ENCODE measurements around the gene UGT1A5. TPM values are rescaled to one million over a fixed set of nuclear protein-coding genes. Genes with fewer than 3 reads are reported as not detected.

UGT1A5 gene
- total and polyA plus RNA-seq, 4 donors: not detected

DNA sequence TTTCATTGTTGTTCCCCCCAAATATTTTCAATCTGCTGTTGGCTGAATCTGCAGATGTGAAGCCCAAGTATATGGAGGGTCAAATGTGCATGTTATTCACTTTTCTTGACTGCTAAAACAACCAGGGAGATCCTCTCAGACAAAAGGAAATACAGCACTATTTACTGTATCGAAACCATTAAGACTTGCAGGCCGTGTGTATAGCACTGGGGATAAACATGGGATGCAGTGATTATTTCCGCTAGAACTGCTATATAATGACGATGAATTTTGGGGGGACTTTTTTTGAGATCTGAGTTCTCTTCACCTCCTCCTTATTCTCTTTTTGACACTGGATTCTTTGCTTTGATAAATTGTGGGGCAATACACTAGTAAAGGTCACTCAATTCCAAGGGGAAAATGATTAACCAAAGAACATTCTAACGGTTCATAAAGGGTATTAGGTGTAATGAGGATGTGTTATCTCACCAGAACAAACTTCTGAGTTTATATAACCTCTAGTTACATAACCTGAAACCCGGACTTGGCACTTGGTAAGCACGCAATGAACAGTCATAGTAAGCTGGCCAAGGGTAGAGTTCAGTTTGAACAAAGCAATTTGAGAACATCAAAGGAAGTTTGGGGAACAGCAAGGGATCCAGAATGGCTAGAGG, 43.8 kb downstream of the UGT1A5 start:
- Histone ChIP-seq H3K4me1 (ENCODE audit: control insufficient read depth, insufficient read depth, low read length) (peaks cover 3% of the 10 kb centered on the region), H3K27me3 (ENCODE audit: control insufficient read depth, insufficient read depth, low read length) (no peaks in the 10 kb centered on the region), H3K36me3 (ENCODE audit: control insufficient read depth, insufficient read depth, low read length) (no peaks in the 10 kb centered on the region), H3K27ac (ENCODE audit: low read depth, low read length) (no peak overlapping the region), H3K9me3 (ENCODE audit: control insufficient read depth, insufficient read depth, low read length) (no peaks in the 10 kb centered on the region), H3K4me3 (ENCODE audit: low read depth, low read length) (no peak overlapping the region)
- 86% methylated on average over 1 of the region's 7 CpGs for WGBS (ENCODE audit: insufficient coverage)
- DNase-seq (ENCODE audit: low read depth in 4 of 6, low spot score in 6 of 6): no peak

DNA sequence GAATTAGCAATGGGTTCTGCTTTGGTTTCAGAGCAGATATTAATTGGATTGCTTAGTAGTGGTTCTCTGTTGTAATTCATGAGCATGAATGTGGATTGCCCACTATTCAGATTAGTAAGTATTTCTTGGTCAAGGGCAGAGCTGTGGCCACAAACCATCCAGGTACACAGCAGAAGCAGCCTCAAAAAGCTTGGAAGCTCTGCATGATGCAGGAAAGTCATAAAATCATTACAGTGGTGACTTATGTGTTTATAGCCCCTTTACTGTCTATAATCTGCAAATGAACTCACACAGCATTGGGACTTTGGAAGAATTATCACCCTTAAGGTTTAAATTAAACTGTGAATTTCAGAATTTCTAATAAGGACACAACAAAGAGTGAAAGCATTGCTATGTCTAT, 45.4 kb downstream of the UGT1A5 start:
- Histone ChIP-seq H3K9me3 (ENCODE audit: control insufficient read depth, insufficient read depth, low read length) (no peaks in the 10 kb centered on the region), H3K4me1 (ENCODE audit: control insufficient read depth, insufficient read depth, low read length) (peaks cover 3% of the 10 kb centered on the region), H3K27me3 (ENCODE audit: control insufficient read depth, insufficient read depth, low read length) (no peaks in the 10 kb centered on the region), H3K27ac (ENCODE audit: low read depth, low read length) (no peak overlapping the region), H3K4me3 (ENCODE audit: low read depth, low read length) (no peak overlapping the region), H3K36me3 (ENCODE audit: control insufficient read depth, insufficient read depth, low read length) (no peaks in the 10 kb centered on the region)
- DNase-seq (ENCODE audit: low read depth in 4 of 6, low spot score in 6 of 6): no peak

DNA sequence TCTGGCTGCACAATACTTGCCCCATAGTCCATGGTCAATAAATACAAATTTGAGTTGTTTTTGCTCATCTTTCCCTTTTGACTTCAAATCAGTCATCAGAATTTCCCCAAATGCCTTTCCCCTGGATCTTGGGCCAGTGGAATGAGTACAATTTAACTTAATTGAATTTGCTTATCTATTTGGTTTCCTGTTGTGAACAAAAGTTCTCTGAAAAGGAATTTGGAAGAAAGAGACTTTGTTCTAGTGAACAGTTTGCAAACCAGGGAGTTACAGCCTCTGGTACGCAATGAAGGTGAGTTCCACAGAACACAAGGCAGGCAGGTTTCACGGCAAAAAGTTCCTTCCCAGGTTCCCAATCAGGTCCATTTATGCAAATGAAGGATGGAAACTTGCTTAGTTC, 46.1 kb downstream of the UGT1A5 start:
- peaks cover 3% of the 10 kb centered on the region for H3K4me1 ChIP-seq (ENCODE audit: control insufficient read depth, insufficient read depth, low read length)
- no peak overlapping the region for H3K4me3 ChIP-seq (ENCODE audit: low read depth, low read length)
- H3K27ac ChIP-seq (ENCODE audit: low read depth, low read length): no peak overlapping the region
- no peaks in the 10 kb centered on the region for H3K9me3 ChIP-seq (ENCODE audit: control insufficient read depth, insufficient read depth, low read length)
- no peaks in the 10 kb centered on the region for H3K36me3 ChIP-seq (ENCODE audit: control insufficient read depth, insufficient read depth, low read length)
- H3K27me3 ChIP-seq (ENCODE audit: control insufficient read depth, insufficient read depth, low read length): no peaks in the 10 kb centered on the region
- 100% methylated on average over 1 of the region's 2 CpGs for WGBS (ENCODE audit: insufficient coverage)
- DNase-seq (ENCODE audit: low read depth in 4 of 6, low spot score in 6 of 6): no peak

DNA sequence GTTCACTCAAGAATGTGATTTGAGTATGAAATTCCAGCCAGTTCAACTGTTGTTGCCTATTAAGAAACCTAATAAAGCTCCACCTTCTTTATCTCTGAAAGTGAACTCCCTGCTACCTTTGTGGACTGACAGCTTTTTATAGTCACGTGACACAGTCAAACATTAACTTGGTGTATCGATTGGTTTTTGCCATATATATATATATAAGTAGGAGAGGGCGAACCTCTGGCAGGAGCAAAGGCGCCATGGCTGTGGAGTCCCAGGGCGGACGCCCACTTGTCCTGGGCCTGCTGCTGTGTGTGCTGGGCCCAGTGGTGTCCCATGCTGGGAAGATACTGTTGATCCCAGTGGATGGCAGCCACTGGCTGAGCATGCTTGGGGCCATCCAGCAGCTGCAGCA, 47.3 kb downstream of the UGT1A5 start, which contains the start of gene UGT1A1:
UGT1A1 (plus strand) TSS at position 228 of the 400 bp plus-strand sequence; CDS start at position 246, 18 bp downstream.
- H3K27me3 ChIP-seq (ENCODE audit: control insufficient read depth, insufficient read depth, low read length): no peaks in the 10 kb centered on the region
- no peak for DNase-seq (ENCODE audit: low read depth in 4 of 6, low spot score in 6 of 6)
- H3K9me3 ChIP-seq (ENCODE audit: control insufficient read depth, insufficient read depth, low read length): no peaks in the 10 kb centered on the region
- H3K36me3 ChIP-seq (ENCODE audit: control insufficient read depth, insufficient read depth, low read length): no peaks in the 10 kb centered on the region
- H3K4me1 ChIP-seq (ENCODE audit: control insufficient read depth, insufficient read depth, low read length): peaks cover 3% of the 10 kb centered on the region
- no peak within 1 kb of the TSS for H3K27ac ChIP-seq (ENCODE audit: low read depth, low read length)
- no peak within 1 kb of the TSS for H3K4me3 ChIP-seq (ENCODE audit: low read depth, low read length)
- WGBS (ENCODE audit: insufficient coverage): 98% methylated on average over 4 of the region's 6 CpGs

DNA sequence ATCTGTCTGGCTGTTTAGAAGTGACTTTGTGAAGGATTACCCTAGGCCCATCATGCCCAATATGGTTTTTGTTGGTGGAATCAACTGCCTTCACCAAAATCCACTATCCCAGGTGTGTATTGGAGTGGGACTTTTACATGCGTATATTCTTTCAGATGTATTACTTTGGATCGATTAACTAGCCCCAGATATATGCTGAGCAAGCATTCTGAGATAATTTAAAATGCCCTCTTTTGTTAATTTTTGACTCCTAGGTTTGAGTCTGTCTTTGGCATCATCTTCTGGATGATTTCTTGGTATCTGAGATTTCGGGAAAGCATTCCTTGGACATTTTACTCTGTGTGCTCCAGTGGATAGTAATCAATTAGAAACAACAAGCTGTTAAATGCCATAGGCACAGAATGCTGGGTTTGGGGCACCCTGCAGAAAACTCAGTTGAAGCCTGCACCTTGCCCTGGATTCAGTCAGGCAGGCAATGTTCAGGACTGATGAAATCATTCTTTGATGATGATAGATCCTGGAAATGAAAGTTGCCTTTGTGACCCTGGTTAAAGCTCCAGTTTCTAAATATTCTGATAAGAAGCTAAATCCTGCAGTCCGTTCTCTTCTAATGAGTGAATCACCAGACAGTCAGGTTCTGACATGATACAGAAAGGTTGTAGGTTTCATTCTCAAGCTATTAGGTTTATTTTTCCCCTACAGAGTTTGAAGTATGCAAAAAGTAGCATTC, 48.5 kb downstream of the UGT1A5 start:
- Histone ChIP-seq H3K4me1 (ENCODE audit: control insufficient read depth, insufficient read depth, low read length) (peaks cover 3% of the 10 kb centered on the region), H3K4me3 (ENCODE audit: low read depth, low read length) (no peak overlapping the region), H3K9me3 (ENCODE audit: control insufficient read depth, insufficient read depth, low read length) (no peaks in the 10 kb centered on the region), H3K27ac (ENCODE audit: low read depth, low read length) (no peak overlapping the region), H3K27me3 (ENCODE audit: control insufficient read depth, insufficient read depth, low read length) (no peaks in the 10 kb centered on the region), H3K36me3 (ENCODE audit: control insufficient read depth, insufficient read depth, low read length) (no peaks in the 10 kb centered on the region)
- 86% methylated on average over 1 of the region's 4 CpGs for WGBS (ENCODE audit: insufficient coverage)
- DNase-seq (ENCODE audit: low read depth in 4 of 6, low spot score in 6 of 6): no peak

DNA sequence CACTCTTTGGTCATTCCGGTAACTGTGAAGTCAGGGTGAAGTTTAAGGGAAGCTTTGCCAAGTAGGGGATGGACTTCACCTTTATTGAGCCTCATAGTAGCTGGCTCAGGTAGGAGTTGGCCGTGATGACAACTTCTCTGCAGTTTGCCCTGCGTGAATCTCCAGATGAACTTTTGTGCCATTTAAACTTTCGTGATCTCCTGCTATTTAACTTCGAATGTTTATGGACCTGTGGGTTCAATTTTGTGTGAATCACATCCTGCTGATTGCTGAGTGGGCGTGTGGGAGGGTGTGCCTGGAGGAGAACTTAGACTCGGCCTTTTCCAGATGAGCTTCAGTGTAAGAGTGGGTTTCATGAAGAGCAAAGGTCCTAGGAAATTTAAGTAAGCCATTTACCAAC, 51.6 kb downstream of the UGT1A5 start:
- Histone ChIP-seq H3K36me3 (ENCODE audit: control insufficient read depth, insufficient read depth, low read length) (no peaks in the 10 kb centered on the region), H3K4me3 (ENCODE audit: low read depth, low read length) (no peak overlapping the region), H3K27me3 (ENCODE audit: control insufficient read depth, insufficient read depth, low read length) (no peaks in the 10 kb centered on the region), H3K4me1 (ENCODE audit: control insufficient read depth, insufficient read depth, low read length) (peaks cover 3% of the 10 kb centered on the region), H3K9me3 (ENCODE audit: control insufficient read depth, insufficient read depth, low read length) (no peaks in the 10 kb centered on the region), H3K27ac (ENCODE audit: low read depth, low read length) (no peak overlapping the region)
- WGBS (ENCODE audit: insufficient coverage): 88% methylated on average over 7 of the region's 7 CpGs
- DNase-seq (ENCODE audit: low read depth in 4 of 6, low spot score in 6 of 6): no peak

DNA sequence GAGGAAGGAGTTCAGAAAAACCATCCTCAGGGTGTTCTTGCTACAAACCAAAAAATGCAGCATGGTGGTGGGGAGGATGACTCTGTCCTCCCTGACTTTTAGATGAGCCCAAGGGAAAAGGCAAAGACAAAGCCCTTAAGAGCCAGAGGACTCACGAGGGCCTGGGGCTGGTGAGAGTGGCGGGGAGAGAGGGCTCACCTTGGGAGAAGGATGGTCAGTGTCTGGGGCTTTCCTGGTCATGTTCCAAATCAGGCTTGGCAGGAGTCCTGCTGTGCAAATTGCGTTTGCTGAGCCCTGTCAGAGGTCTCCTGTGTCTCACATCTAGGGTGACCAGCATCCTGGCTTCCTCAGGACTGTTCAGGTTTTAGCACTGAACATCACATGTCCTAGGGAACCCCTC, 52.1 kb downstream of the UGT1A5 start:
- DNase-seq (ENCODE audit: low read depth in 4 of 6, low spot score in 6 of 6): no peak
- no peaks in the 10 kb centered on the region for H3K9me3 ChIP-seq (ENCODE audit: control insufficient read depth, insufficient read depth, low read length)
- H3K36me3 ChIP-seq (ENCODE audit: control insufficient read depth, insufficient read depth, low read length): no peaks in the 10 kb centered on the region
- 76% methylated on average over 3 of the region's 3 CpGs for WGBS (ENCODE audit: insufficient coverage)
- H3K27me3 ChIP-seq (ENCODE audit: control insufficient read depth, insufficient read depth, low read length): no peaks in the 10 kb centered on the region
- H3K4me3 ChIP-seq (ENCODE audit: low read depth, low read length): no peak overlapping the region
- H3K4me1 ChIP-seq (ENCODE audit: control insufficient read depth, insufficient read depth, low read length): peaks cover 3% of the 10 kb centered on the region
- H3K27ac ChIP-seq (ENCODE audit: low read depth, low read length): no peak overlapping the region

DNA sequence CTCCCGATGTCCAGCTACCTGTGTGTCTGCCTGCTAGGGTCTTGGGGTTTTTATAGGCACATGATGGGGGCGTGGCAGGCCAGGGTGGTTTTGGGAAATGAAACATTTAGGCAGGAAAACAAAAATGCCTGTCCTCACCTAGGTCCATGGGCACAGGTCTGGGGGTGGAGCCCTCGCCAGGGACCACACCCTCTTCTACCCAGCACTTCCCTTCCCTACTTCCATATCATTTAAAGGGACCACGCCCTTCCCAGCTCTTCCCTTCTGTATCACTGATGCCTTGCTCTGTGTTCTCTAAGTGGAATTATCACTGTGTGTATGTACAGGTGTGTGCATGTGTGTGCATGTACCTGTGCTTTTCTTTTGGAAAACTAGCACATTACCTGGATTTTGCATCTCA, 53.7 kb downstream of the UGT1A5 start:
- 73% methylated on average over 3 of the region's 4 CpGs for WGBS (ENCODE audit: insufficient coverage)
- H3K36me3 ChIP-seq (ENCODE audit: control insufficient read depth, insufficient read depth, low read length): no peaks in the 10 kb centered on the region
- no peaks in the 10 kb centered on the region for H3K4me1 ChIP-seq (ENCODE audit: control insufficient read depth, insufficient read depth, low read length)
- no peak for DNase-seq (ENCODE audit: low read depth in 4 of 6, low spot score in 6 of 6)
- no peak overlapping the region for H3K4me3 ChIP-seq (ENCODE audit: low read depth, low read length)
- H3K27me3 ChIP-seq (ENCODE audit: control insufficient read depth, insufficient read depth, low read length): no peaks in the 10 kb centered on the region
- no peaks in the 10 kb centered on the region for H3K9me3 ChIP-seq (ENCODE audit: control insufficient read depth, insufficient read depth, low read length)
- H3K27ac ChIP-seq (ENCODE audit: low read depth, low read length): no peak overlapping the region

DNA sequence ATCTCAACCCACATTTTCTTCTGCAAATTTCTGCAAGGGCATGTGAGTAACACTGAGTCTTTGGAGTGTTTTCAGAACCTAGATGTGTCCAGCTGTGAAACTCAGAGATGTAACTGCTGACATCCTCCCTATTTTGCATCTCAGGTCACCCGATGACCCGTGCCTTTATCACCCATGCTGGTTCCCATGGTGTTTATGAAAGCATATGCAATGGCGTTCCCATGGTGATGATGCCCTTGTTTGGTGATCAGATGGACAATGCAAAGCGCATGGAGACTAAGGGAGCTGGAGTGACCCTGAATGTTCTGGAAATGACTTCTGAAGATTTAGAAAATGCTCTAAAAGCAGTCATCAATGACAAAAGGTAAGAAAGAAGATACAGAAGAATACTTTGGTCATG, 55.4 kb downstream of the UGT1A5 start:
- Histone ChIP-seq H3K4me1 (ENCODE audit: control insufficient read depth, insufficient read depth, low read length) (no peaks in the 10 kb centered on the region), H3K27me3 (ENCODE audit: control insufficient read depth, insufficient read depth, low read length) (no peaks in the 10 kb centered on the region), H3K9me3 (ENCODE audit: control insufficient read depth, insufficient read depth, low read length) (no peaks in the 10 kb centered on the region), H3K4me3 (ENCODE audit: low read depth, low read length) (no peak overlapping the region), H3K36me3 (ENCODE audit: control insufficient read depth, insufficient read depth, low read length) (no peaks in the 10 kb centered on the region), H3K27ac (ENCODE audit: low read depth, low read length) (no peak overlapping the region)
- 31% methylated on average over 4 of the region's 4 CpGs for WGBS (ENCODE audit: insufficient coverage)
- no peak for DNase-seq (ENCODE audit: low read depth in 4 of 6, low spot score in 6 of 6)

DNA sequence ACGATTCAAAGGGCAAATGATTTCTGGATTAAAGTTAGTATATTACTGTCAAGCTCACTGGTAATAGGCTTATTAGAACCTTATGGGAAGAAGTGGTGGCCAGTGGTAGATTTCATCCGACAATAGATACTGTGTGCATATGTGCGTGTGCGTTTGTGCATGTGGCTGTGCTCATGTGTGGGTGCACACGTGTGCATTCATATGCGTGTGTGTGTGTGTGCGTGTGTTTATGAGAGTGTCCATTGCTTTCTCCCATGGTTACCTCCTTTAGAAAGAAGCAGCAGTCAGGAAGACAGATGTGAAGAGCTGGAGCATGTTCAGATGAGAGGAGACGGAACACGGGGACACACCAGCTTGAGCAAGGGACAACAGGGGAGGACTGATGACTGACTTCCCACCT, 56.6 kb downstream of the UGT1A5 start:
- 96% methylated on average over 9 of the region's 9 CpGs for WGBS (ENCODE audit: insufficient coverage)
- no peak for DNase-seq (ENCODE audit: low read depth in 4 of 6, low spot score in 6 of 6)

More for the DNA sequence above, 56.6 kb downstream of the UGT1A5 start:
- Histone ChIP-seq H3K4me1 (ENCODE audit: control insufficient read depth, insufficient read depth, low read length) (no peaks in the 10 kb centered on the region), H3K9me3 (ENCODE audit: control insufficient read depth, insufficient read depth, low read length) (no peaks in the 10 kb centered on the region), H3K4me3 (ENCODE audit: low read depth, low read length) (no peak overlapping the region), H3K27ac (ENCODE audit: low read depth, low read length) (no peak overlapping the region), H3K27me3 (ENCODE audit: control insufficient read depth, insufficient read depth, low read length) (no peaks in the 10 kb centered on the region), H3K36me3 (ENCODE audit: control insufficient read depth, insufficient read depth, low read length) (no peaks in the 10 kb centered on the region)
